ENCODE measurements around the gene SOHLH1. TPM values are rescaled to one million over a fixed set of nuclear protein-coding genes. Genes with fewer than 3 reads are reported as not detected.

SOHLH1 gene
- total and polyA plus RNA-seq, 2 of the 4 experiments (the other 2 are of a cell fraction) = not detected

GRCh38 chr9:135663451-135663770 is 35.9 kb downstream of the SOHLH1 start:
- Histone ChIP-seq H3K4me2 (ENCODE audit: low read depth, low read length) (no peak overlapping the region), H3K4me3 (ENCODE audit: insufficient read depth, low read depth, low read length) (no peak overlapping the region), H2BK20ac (ENCODE audit: low read depth, low read length) (no peak overlapping the region), H3K56ac (ENCODE audit: extremely low read depth, insufficient read depth, low read length) (no peak overlapping the region), H2BK15ac (ENCODE audit: low read depth, low read length) (no peak overlapping the region), H4K8ac (ENCODE audit: low read depth in 2 of 2, low read length in 2 of 2) (no peak overlapping the region), H2BK120ac (ENCODE audit: low read depth, low read length) (no peak overlapping the region), H3K27ac (ENCODE audit: insufficient read depth, low read length) (no peak overlapping the region), H2AK5ac (ENCODE audit: low read depth, low read length) (no peak overlapping the region), H3K27me3 (ENCODE audit: control insufficient read depth, insufficient read depth, low read length) (no peaks in the 10 kb centered on the region), H3K9me3 (ENCODE audit: control insufficient read depth, insufficient read depth, low read length) (no peaks in the 10 kb centered on the region; the same call in 1 of the 2 replicates), H3K14ac (replicated peaks; ENCODE audit: low read depth, low read length) (no peak overlapping the region), H2BK5ac (ENCODE audit: low read depth, low read length, poor library complexity, severe bottlenecking) (no peak overlapping the region), H2AFZ (replicated peaks; ENCODE audit: low read length, poor library complexity) (no peak overlapping the region), H3K9ac (ENCODE audit: low read depth, low read length) (no peak overlapping the region), H4K20me1 (ENCODE audit: insufficient read depth, low read length) (no peaks in the 10 kb centered on the region), H4K5ac (ENCODE audit: low read depth, low read length) (no peak overlapping the region), H2AK9ac (replicated peaks; ENCODE audit: low read depth, low read length, poor library complexity) (no peak overlapping the region), H3K4ac (ENCODE audit: low read depth, low read length) (no peak overlapping the region), H3K23ac (ENCODE audit: low read depth, low read length) (no peak overlapping the region), H3K18ac (ENCODE audit: low read depth, low read length) (no peak overlapping the region), H4K91ac (ENCODE audit: insufficient read depth, low read depth, low read length) (no peak overlapping the region), H3K36me3 (ENCODE audit: control insufficient read depth, insufficient read depth, low read length) (no peaks in the 10 kb centered on the region), H3K4me1 (ENCODE audit: control insufficient read depth, insufficient read depth, low read length) (no peaks in the 10 kb centered on the region), H3K9me1 (ENCODE audit: insufficient read depth, low read length) (no peaks in the 10 kb centered on the region), H3K79me1 (ENCODE audit: low read depth in 1 of 2, low read length in 2 of 2) (no peaks in the 10 kb centered on the region)
- no TSS peak for BruUV-seq (replicated peaks)
- WGBS, 2 experiments (ENCODE audit: extremely low coverage in 2 of 2, insufficient read length in 1 of 2) = no CpG with 5 or more reads among the region's 3 CpGs
- ATAC-seq (ENCODE audit: low read depth) = no peak
- TF ChIP-seq USF2 (IDR thresholded peaks at IDR 0.05; ENCODE audit: low read depth, low read length) = no peak
- no peak for TF ChIP-seq CTCF (conservative IDR thresholded peaks at IDR 0.05; ENCODE audit: low read depth, low read length)
- no peak for TF ChIP-seq NFE2L2 (IDR thresholded peaks at IDR 0.05; ENCODE audit: low read depth, low read length)
- TF ChIP-seq BHLHE40 (IDR thresholded peaks at IDR 0.05; ENCODE audit: low read depth, low read length) = no peak
- TF ChIP-seq SMC3 (IDR thresholded peaks at IDR 0.05; ENCODE audit: low read depth, low read length) = no peak
- no peak for TF ChIP-seq RCOR1 (IDR thresholded peaks at IDR 0.05; ENCODE audit: insufficient replicate concordance, low read length)
- TF ChIP-seq RAD21 (IDR thresholded peaks at IDR 0.05; ENCODE audit: low read length) = no peak
- TF ChIP-seq MAZ (IDR thresholded peaks at IDR 0.05; ENCODE audit: borderline replicate concordance, low read depth, low read length) = no peak
- no peak for TF ChIP-seq RFX5 (IDR thresholded peaks at IDR 0.05; ENCODE audit: low read depth, low read length)
- no peak for TF ChIP-seq MAFK (IDR thresholded peaks at IDR 0.05; ENCODE audit: low read depth, low read length)
- no peak for TF ChIP-seq CEBPB (IDR thresholded peaks at IDR 0.05; ENCODE audit: low read depth, low read length)
- no peak for TF ChIP-seq CHD1 (IDR thresholded peaks at IDR 0.05; ENCODE audit: low read depth, low read length)
- TF ChIP-seq FOS (IDR thresholded peaks at IDR 0.05; ENCODE audit: low read depth, low read length) = no peak
- no peak for TF ChIP-seq MXI1 (IDR thresholded peaks at IDR 0.05; ENCODE audit: borderline replicate concordance, low read depth, low read length)
- no peak for TF ChIP-seq POLR2A (IDR thresholded peaks at IDR 0.05; ENCODE audit: low read depth, low read length)
- no peak for TF ChIP-seq ELK1 (IDR thresholded peaks at IDR 0.05; ENCODE audit: borderline replicate concordance, low read depth, low read length)
- ChIA-PET POLR2A (ENCODE audit: unreplicated experiment) (no interaction called here), CTCF (no interaction called here)
- in situ Hi-C loops (cut with MboI; ENCODE audit: low sequenced_read_pairs) (no loop called here), intact Hi-C loops (cut with micrococcal nuclease) (no loop called here), dilution Hi-C loops (cut with HindIII; ENCODE audit: low sequenced_read_pairs, unreplicated experiment) (no loop called here)
- DNase-seq = no peak
